22Rv1 (cell line): ENCODE results near the gene GLB1L2.
"Not testable (repeated sequence)": the region's sequence is repeated elsewhere in the genome, so short reads cannot be mapped to it uniquely, and the experiment has no call there.

Experiments used
- H3K27ac ChIP-seq: fragments of 450-650 bp; 2 replicates; pipeline ENCODE4 v1.5.1; 2017
- ZFX ChIP-seq: fragments of 450-650 bp; IDR thresholded peaks from 2 replicates; pipeline ENCODE4 v1.6.1; 2017; ENCODE audit warnings: antibody characterized with exemption, borderline replicate concordance
- TF ChIP-seq, protein P1 (sequence below): fragments of 450-650 bp; IDR thresholded peaks from 2 replicates; pipeline ENCODE4 v1.5.1; 2017; ENCODE audit warnings: mild to moderate bottlenecking

The GLB1L2 gene

GRCh38 chr11:134312223-134312622, 19.6 kb upstream of the GLB1L2 start:
- TF ChIP-seq, protein P1, sequence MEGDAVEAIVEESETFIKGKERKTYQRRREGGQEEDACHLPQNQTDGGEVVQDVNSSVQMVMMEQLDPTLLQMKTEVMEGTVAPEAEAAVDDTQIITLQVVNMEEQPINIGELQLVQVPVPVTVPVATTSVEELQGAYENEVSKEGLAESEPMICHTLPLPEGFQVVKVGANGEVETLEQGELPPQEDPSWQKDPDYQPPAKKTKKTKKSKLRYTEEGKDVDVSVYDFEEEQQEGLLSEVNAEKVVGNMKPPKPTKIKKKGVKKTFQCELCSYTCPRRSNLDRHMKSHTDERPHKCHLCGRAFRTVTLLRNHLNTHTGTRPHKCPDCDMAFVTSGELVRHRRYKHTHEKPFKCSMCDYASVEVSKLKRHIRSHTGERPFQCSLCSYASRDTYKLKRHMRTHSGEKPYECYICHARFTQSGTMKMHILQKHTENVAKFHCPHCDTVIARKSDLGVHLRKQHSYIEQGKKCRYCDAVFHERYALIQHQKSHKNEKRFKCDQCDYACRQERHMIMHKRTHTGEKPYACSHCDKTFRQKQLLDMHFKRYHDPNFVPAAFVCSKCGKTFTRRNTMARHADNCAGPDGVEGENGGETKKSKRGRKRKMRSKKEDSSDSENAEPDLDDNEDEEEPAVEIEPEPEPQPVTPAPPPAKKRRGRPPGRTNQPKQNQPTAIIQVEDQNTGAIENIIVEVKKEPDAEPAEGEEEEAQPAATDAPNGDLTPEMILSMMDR = no peak
- TF ChIP-seq ZFX = no peak
- H3K27ac ChIP-seq = no peak overlapping the region

GRCh38 chr11:134312807-134313206, 19.0 kb upstream of the GLB1L2 start:
- TF ChIP-seq, protein P1 = no peak
- TF ChIP-seq ZFX = no peak
- H3K27ac ChIP-seq = no peak overlapping the region

DNA sequence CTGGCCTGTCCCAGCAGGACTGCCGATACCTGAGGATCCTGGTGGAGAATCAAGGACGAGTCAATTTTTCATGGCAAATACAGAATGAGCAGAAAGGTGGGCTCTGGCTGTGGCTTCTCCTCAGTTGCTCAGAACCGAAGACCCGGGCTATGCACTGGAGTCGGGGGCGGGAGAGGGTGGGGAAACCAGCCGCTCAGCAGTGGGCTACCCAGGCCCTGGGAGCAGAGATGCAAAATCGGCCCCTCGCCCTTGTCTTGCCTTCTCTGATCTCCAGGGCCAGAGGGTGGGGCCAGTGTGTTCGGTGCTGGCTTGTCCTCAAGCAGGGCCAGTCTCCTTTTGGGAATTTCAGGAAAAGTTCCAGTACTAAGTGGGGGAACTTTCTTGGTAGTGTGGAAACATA, 18.4 kb upstream of the GLB1L2 start:
- H3K27ac ChIP-seq = no peak overlapping the region
- TF ChIP-seq, protein P1 = no peak
- no peak for TF ChIP-seq ZFX

DNA sequence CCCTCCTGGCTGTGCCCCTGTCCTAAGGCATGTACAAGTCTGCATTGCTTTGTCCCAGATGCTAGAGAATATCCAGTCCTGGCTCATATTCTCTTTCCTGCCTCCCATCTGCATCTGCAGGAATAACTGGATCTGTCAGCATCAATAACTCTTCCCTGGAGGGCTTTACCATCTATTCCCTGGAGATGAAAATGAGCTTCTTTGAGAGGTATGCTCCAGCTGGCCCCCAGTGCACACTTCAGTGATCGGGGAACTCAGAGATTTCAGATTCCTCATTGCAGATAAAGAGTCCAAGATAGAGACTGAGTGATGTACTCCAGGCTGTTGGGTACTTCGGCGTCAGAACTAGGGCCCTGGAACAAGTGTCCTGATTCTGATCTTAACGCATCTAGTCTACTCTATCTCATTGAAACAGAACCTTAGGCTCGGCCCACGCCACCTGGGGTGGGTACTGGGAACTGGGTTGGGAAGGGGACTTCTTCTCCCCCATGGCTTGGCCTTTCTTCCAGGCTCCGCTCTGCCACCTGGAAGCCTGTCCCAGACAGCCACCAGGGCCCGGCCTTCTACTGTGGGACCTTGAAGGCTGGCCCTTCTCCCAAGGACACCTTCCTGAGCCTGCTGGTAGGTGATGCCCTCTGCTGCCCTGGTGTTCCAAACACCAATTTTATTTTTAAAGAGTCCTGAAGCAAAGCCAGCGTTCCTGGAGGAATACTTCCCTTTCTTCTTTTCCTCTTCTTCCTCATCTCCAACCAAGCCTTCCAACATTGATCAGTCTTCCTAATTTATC, 17.8 kb upstream of the GLB1L2 start:
- H3K27ac ChIP-seq = no peak overlapping the region
- TF ChIP-seq, protein P1 = no peak

- no peak overlapping the region for H3K27ac ChIP-seq
- no peak for TF ChIP-seq ZFX
- TF ChIP-seq, protein P1 = no peak
Observed at GRCh38 chr11:134317103-134317502, 14.7 kb upstream of the GLB1L2 start.

GRCh38 chr11:134321373-134321772, 10.4 kb upstream of the GLB1L2 start:
- H3K27ac ChIP-seq = not testable (repeated sequence)

DNA sequence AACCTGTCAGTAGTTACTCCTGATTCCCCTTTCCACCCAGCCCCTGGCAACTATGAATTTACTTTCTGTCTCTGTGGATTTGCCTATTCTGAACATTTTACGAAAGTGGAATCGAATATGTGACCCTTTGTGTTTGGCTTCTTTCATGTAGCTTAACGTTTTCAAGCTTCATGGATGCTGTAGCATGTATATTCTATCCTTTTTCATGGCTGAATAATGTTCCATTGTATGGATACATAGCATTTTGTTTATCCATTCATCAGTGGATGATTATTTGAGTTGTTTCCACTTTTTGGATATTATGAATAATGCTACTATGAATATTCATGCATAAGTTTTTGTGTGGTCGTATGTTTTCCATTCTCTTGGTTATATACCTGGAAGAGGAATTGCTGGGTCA, 9.2 kb upstream of the GLB1L2 start:
- TF ChIP-seq, protein P1 = no peak
- TF ChIP-seq ZFX = no peak
- H3K27ac ChIP-seq = no peak overlapping the region

- H3K27ac ChIP-seq = no peak overlapping the region
- TF ChIP-seq, protein P1 = no peak
- TF ChIP-seq ZFX = no peak
Observed at GRCh38 chr11:134328433-134328832, 3.4 kb upstream of the GLB1L2 start.
